Ectodermal cell (in vitro differentiated cells): ENCODE results near the gene DSCAM.
A peak's percentile ranks its signal among the peaks of the same experiment; 100 is the strongest.

Experiments
- H3K27ac ChIP-seq: 2 replicates; pipeline ENCODE4 v1.7.0; 2013; ENCODE audit warnings: mild to moderate bottlenecking, low read depth, low read length; ENCODE audit not compliant: insufficient read depth, poor library complexity, severe bottlenecking
- H3K27me3 ChIP-seq: 2 replicates; pipeline ENCODE4 v1.7.0; 2013; ENCODE audit warnings: mild to moderate bottlenecking, low read length; ENCODE audit not compliant: insufficient read depth, control insufficient read depth, poor library complexity, severe bottlenecking
- H3K36me3 ChIP-seq: one replicate; pipeline ENCODE4 v1.7.0; 2013; ENCODE audit warnings: low read length; ENCODE audit not compliant: control insufficient read depth, insufficient read depth
- H3K4me1 ChIP-seq: one replicate; pipeline ENCODE4 v1.7.0; 2013; ENCODE audit warnings: low read length; ENCODE audit not compliant: control insufficient read depth, insufficient read depth
- H3K4me3 ChIP-seq: 2 replicates; pipeline ENCODE4 v1.7.0; 2013; ENCODE audit warnings: low read depth, low read length, control low read depth; ENCODE audit not compliant: insufficient read depth
- H3K9me3 ChIP-seq: 2 replicates; pipeline ENCODE4 v1.7.0; 2013; ENCODE audit warnings: mild to moderate bottlenecking, low read length, moderate library complexity; ENCODE audit not compliant: control insufficient read depth
- WGBS, 2 experiments: methylation state at CpG; one replicate each; pipeline ENCODE4 v1.1.7; 2013; ENCODE audit warnings: missing lambda C conversion rate in 2 of 2; 5-methylcytosine and 5-hydroxymethylcytosine counted together

Gene DSCAM

DNA sequence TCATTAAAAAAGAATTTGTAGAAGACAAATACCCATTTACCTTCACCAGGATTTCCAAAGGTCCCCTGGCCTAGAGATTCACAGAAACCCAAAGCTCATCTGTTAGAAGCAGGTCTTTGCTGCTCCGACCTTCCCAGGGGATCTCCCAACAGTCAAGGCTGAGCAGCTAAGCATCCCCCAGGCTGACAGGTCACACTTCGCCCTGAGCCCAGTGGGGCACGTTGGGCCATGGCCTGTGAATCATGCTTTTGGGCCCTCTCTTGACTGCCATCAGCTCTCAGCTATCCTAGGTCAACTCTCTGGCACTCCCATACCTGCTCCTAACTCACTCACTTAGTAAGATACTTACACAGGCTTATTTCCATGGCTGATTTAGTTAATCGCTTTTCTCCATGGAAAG is 157.7 kb downstream of the DSCAM start:
- Histone ChIP-seq H3K27me3 (no peaks in the 10 kb centered on the region), H3K4me1 (peaks cover 33% of the 10 kb centered on the region), H3K27ac (no peak overlapping the region), H3K36me3 (no peaks in the 10 kb centered on the region), H3K4me3 (no peak overlapping the region), H3K9me3 (no peaks in the 10 kb centered on the region)
- WGBS, 2 experiments: 92 to 94% methylated on average over 4 of the region's 4 CpGs

DNA sequence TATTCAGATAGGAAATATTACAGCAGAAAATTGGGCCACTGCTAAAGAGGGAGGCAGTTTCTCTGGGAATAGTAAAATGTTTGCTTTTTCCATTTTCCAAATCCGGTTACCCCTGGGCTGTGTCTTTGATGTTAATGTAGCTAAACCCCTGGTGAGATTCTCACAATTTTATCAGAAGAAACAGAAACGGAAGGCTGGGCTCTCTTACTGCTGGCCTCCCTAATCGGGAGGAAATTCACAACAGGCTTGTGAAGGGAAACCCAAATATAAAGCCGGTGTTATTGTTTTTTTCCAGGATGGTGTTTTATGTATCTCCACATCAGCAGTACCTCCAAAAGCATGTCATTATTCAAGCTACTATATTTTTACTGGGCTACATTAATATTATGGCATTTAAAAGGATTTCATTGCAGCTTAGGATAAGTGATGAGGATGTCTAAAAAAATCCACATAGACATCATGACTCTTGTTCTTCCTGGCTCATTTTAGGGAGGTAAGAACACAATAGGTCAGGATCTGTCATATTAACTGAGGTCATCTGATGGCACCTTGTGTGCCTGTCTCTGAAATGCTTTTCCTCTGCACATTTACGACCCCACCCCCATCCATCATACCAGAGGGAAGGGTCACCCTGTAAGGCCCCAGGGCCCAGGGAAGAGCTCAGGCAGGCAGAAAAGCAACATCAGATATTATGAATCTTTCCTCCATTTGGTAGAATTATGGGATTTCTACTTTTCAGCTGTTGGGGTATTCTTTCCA is 158.7 kb downstream of the DSCAM start:
- Histone ChIP-seq H3K4me1 (peaks cover 33% of the 10 kb centered on the region), H3K4me3 (no peak overlapping the region), H3K9me3 (no peaks in the 10 kb centered on the region), H3K36me3 (no peaks in the 10 kb centered on the region), H3K27me3 (no peaks in the 10 kb centered on the region), H3K27ac (no peak overlapping the region)
- WGBS, 2 experiments: 52 to 53% methylated on average over 4 to 5 of the region's 5 CpGs

DNA sequence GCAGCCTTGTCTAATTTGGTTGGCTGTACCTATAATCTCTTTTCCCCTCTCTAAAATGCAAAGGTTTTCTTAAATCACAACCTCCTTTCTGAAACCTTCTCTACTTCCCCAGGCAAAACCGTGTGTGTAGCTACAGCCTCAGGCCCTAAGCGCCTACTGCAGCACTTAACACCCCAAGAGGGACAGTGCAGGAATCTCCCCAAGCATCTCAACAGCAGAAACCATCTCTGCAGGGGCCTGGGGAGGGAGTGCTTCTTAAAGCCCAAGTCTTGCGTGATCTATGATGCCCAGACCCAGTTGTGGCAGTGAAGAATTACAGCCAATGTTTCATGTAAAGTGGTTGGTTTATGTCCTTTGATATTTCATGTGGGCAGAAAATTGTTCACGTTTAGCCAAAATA is 159.3 kb downstream of the DSCAM start:
- Histone ChIP-seq H3K27ac (peak overlapping the region; percentile 28), H3K27me3 (no peaks in the 10 kb centered on the region), H3K4me1 (peaks cover 33% of the 10 kb centered on the region), H3K4me3 (no peak overlapping the region), H3K36me3 (no peaks in the 10 kb centered on the region), H3K9me3 (no peaks in the 10 kb centered on the region)
- 33 to 50% methylated on average over 3 to 4 of the region's 4 CpGs for WGBS, 2 experiments

GRCh38 chr21:40686526-40686925 is 160.4 kb downstream of the DSCAM start:
- H3K27me3 ChIP-seq: no peaks in the 10 kb centered on the region
- H3K4me1 ChIP-seq: peaks cover 33% of the 10 kb centered on the region
- no peak overlapping the region for H3K27ac ChIP-seq
- no peaks in the 10 kb centered on the region for H3K36me3 ChIP-seq
- WGBS, 2 experiments: 31 to 33% methylated on average over 3 to 4 of the region's 5 CpGs
- no peaks in the 10 kb centered on the region for H3K9me3 ChIP-seq
- no peak overlapping the region for H3K4me3 ChIP-seq

- H3K36me3 ChIP-seq: no peaks in the 10 kb centered on the region
- WGBS, 2 experiments: 89 to 94% methylated on average over 3 of the region's 3 CpGs
- peaks cover 39% of the 10 kb centered on the region for H3K4me1 ChIP-seq
- H3K4me3 ChIP-seq: no peak overlapping the region
- H3K27ac ChIP-seq: no peak overlapping the region
- no peaks in the 10 kb centered on the region for H3K27me3 ChIP-seq
- H3K9me3 ChIP-seq: no peaks in the 10 kb centered on the region
Measured at GRCh38 chr21:40685141-40685540, 161.8 kb downstream of the DSCAM start.

GRCh38 chr21:40684726-40685125 is 162.2 kb downstream of the DSCAM start:
- 90 to 100% methylated on average over 1 to 2 of the region's 2 CpGs for WGBS, 2 experiments
- Histone ChIP-seq H3K27ac (no peak overlapping the region), H3K36me3 (no peaks in the 10 kb centered on the region), H3K27me3 (no peaks in the 10 kb centered on the region), H3K4me1 (peaks cover 41% of the 10 kb centered on the region), H3K4me3 (no peak overlapping the region), H3K9me3 (no peaks in the 10 kb centered on the region)

GRCh38 chr21:40683349-40683748 is 163.6 kb downstream of the DSCAM start:
- peaks cover 32% of the 10 kb centered on the region for H3K4me1 ChIP-seq
- WGBS, 2 experiments: 81% methylated on average over 5 of the region's 5 CpGs
- H3K27ac ChIP-seq: no peak overlapping the region
- H3K36me3 ChIP-seq: no peaks in the 10 kb centered on the region
- no peaks in the 10 kb centered on the region for H3K27me3 ChIP-seq
- no peak overlapping the region for H3K4me3 ChIP-seq
- H3K9me3 ChIP-seq: no peaks in the 10 kb centered on the region

GRCh38 chr21:40681164-40681859 is 165.6 kb downstream of the DSCAM start:
- WGBS, 2 experiments: 87 to 90% methylated on average over 9 of the region's 9 CpGs
- Histone ChIP-seq H3K4me1 (peaks cover 19% of the 10 kb centered on the region), H3K27me3 (no peaks in the 10 kb centered on the region), H3K9me3 (no peaks in the 10 kb centered on the region), H3K27ac (no peak overlapping the region), H3K36me3 (no peaks in the 10 kb centered on the region), H3K4me3 (no peak overlapping the region)

DNA sequence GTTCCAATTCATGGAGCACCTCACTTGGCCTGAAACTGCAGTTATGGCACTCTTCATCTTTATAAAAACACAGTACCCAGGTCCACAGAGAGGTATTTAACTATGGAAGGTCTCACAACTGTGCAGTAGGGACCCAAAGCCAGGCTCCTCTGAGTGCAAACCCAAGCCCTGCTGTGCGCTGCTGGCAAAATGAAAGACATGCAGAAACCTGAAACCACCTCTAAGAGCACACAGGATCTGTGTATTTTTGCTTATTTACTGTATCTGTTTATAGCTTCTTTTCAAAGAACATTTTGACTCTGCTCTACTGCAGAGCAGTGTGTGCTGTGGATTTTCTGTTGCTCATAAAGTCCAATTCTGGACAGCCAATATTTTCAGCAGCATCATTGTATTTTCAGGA is 166.6 kb downstream of the DSCAM start:
- Histone ChIP-seq H3K4me3 (no peak overlapping the region), H3K27ac (no peak overlapping the region), H3K4me1 (peaks cover 9% of the 10 kb centered on the region), H3K9me3 (no peaks in the 10 kb centered on the region), H3K36me3 (no peaks in the 10 kb centered on the region), H3K27me3 (no peaks in the 10 kb centered on the region)
- 81 to 93% methylated on average over 1 of the region's 1 CpG for WGBS, 2 experiments

DNA sequence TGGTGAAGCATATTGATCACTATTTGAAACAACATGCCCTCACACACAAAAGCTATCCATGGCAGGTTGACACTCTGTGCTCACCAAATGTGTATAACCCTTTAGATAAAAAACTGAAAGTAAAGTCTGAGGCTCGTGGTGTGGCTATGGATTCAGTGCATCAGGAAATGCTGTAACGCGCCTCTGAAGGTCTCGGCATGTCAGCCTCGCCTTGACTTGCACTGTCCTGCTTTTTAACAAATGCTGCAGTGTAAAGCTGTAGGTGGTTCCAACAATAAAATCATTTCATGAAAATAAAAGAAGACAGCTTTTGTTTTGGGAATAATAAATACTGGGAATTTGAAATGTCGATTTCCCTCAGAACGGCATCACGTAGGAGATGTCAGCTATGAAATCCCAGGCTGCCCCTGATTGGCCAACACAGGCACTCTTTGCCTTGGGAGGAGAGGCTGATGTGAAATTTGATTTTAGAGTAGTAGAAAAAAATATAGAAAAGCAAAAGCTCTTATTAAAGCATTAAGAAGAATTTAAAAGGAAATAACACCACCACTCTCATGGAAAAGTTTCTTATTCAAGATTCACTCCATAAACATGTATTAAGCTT is 168.2 kb downstream of the DSCAM start:
- 95 to 96% methylated on average over 8 of the region's 8 CpGs for WGBS, 2 experiments
- Histone ChIP-seq H3K27me3 (no peaks in the 10 kb centered on the region), H3K27ac (no peak overlapping the region), H3K36me3 (no peaks in the 10 kb centered on the region), H3K4me1 (peaks cover 8% of the 10 kb centered on the region), H3K9me3 (no peaks in the 10 kb centered on the region), H3K4me3 (no peak overlapping the region)
